Activated T-helper 1 cell treated with anti-CD3 and anti-CD28 coated beads, Interleukin-12 subunit alpha, Interleukin-12 subunit beta, Interleukin-2, Interleukin-4 antibody, amounts not matched to agents 30 ng/mL and 10 ng/mL and 1 ng/mL, durations not matched to agents 14 hours and 24 hours and 36 hours (primary cell): ENCODE data around the gene CSTF2. TPM values are rescaled to one million over a fixed set of nuclear protein-coding genes. Genes with fewer than 3 reads are reported as not detected.

Source experiments
- DNase-seq: peaks from one replicate; pipeline ENCODE4 v3.0.0; 2021; ENCODE audit warnings: low spot score
- H3K27ac Mint-ChIP-seq: one replicate; pipeline ENCODE4 v1.8.0; 2021; ENCODE audit warnings: mild to moderate bottlenecking, mixed read lengths
- H3K27me3 Mint-ChIP-seq: one replicate; pipeline ENCODE4 v1.8.0; 2022; ENCODE audit warnings: mild to moderate bottlenecking, moderate library complexity, mixed read lengths; ENCODE audit not compliant: insufficient read depth
- H3K36me3 Mint-ChIP-seq: one replicate; pipeline ENCODE4 v1.8.0; 2021; ENCODE audit warnings: low read depth, mixed read lengths
- H3K4me1 Mint-ChIP-seq: one replicate; pipeline ENCODE4 v1.8.0; 2021; ENCODE audit warnings: low read depth, mixed read lengths
- H3K4me3 Mint-ChIP-seq: one replicate; pipeline ENCODE4 v1.8.0; 2021; ENCODE audit warnings: mild to moderate bottlenecking, moderate library complexity, mixed read lengths
- H3K9me3 Mint-ChIP-seq: one replicate; pipeline ENCODE4 v1.8.0; 2021; ENCODE audit warnings: mixed read lengths
- intact Hi-C: fragments of 100-400 bp; cut with micrococcal nuclease; formaldehyde crosslinking; loops from one replicate; pipeline ENCODE4 v1.15.1; 2024
- total RNA-seq: library from RNA; stranded (reverse); gene quantifications from 2 replicates; pipeline ENCODE4 v1.2.3, GENCODE V29; 2022

Gene CSTF2
- total RNA-seq, 1 donor from 2014 or later, result 72.1 TPM

DNA sequence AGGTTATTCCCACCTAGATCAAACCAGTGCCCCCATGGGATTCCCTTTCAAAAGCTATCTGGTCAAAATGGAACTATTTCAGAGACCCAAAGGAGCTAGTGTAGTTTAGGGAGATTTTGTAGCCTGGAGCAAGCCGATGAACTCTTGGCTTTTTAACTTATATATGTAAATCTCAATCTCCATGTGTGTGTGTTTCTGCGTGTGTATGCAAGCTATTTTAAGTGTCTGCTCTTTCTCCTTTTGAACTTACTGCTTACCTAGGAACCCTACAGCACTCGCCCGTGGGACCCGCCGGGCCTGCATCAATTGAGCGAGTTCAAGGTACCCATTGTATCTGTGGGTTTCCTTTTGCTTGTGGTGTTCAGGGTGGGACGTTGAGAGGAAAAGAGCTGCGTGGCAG is 10.4 kb downstream of the CSTF2 start:
- Mint-ChIP-seq H3K27ac (peak overlapping the region; percentile 94), H3K4me1 (peaks cover 38% of the 10 kb centered on the region), H3K36me3 (peaks cover 63% of the 10 kb centered on the region), H3K4me3 (peak overlapping the region; percentile 77), H3K9me3 (no peaks in the 10 kb centered on the region), H3K27me3 (no peaks in the 10 kb centered on the region)
- intact Hi-C loops, result loop anchor here (1.0 kb wide), 1 partner anchor 101 kb away; no protein-coding TSS in a partner anchor
- DNase-seq, result no peak

DNA sequence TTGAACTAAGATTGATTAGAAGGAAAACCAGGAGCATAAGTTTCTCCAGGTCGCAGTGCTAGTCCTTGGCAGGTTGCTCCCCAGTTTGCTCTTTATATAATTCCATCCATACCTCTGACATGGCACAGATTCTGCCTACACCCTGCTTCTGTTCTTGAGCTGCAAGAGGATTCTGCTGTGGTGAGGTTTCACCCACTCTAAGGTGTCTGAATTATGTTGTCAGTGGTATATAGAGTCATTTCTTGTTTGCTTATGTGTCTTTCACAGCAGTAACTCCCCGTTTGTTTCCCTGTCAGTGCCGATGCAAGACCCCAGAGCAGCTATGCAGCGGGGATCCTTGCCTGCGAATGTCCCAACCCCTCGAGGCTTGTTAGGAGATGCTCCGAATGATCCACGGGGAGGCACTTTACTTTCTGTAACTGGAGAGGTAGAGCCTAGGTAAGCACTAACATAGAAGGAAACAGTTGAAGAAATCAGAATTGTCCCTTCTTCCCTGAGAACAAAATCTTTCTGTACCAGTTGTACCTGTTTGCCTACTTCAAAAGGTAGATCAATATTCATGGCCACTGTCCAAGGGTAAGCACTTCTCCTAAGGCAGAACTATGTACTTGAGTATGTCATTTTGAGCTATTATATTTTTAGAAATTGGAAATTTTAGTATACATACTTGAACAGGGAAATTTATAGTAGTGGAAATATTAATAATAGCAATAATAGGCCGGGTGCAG is 11.2 kb downstream of the CSTF2 start:
- DNase-seq, result no peak
- Mint-ChIP-seq H3K4me3 (peak overlapping the region; percentile 77), H3K36me3 (peaks cover 63% of the 10 kb centered on the region), H3K27ac (peak overlapping the region; percentile 94), H3K4me1 (peaks cover 38% of the 10 kb centered on the region), H3K9me3 (no peaks in the 10 kb centered on the region), H3K27me3 (no peaks in the 10 kb centered on the region)
- intact Hi-C loops, result no loop called here

DNA sequence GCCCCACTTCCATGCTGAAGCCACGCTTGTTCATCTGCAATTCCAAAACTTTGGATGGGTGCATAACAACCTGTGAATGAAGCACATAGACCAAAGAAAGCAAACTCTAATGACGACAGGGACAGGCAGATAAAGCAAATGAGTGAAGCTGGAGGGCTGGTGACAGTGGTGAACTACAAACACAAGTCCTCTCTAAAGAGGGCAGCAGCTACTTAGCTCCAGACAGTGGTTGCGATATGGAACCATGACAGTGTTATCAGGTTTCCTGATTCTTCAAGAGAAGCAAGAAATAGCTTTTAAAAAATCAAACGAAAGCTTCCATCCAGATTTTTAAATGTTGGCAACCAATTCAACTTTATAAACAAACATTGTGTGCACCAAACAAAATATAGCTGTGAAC is 30.1 kb downstream of the CSTF2 start:
- no peaks in the 10 kb centered on the region for H3K27me3 Mint-ChIP-seq
- intact Hi-C loops, result no loop called here
- DNase-seq, result no peak
- H3K4me1 Mint-ChIP-seq, result no peaks in the 10 kb centered on the region
- H3K4me3 Mint-ChIP-seq, result no peak overlapping the region
- H3K9me3 Mint-ChIP-seq, result no peaks in the 10 kb centered on the region
- H3K36me3 Mint-ChIP-seq, result no peaks in the 10 kb centered on the region
- no peak overlapping the region for H3K27ac Mint-ChIP-seq

DNA sequence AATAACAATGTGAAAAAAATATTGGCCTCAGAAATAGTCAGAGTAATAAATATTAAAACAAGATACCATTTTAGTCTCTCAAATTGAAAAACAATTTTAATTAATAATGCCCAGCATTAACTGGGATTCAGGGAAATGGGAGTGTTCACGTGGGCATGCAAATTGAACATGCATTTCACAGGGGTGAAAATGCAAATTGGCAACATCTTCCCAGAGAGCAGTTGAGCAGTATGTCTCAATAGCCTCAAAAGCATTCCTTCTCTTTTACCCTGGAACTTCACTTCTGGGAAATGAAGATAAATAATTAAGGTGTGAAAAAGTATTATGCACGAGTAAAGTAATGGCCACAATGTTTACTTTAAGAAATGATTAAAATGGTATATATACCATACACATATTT is 32.6 kb downstream of the CSTF2 start:
- intact Hi-C loops, result no loop called here
- peaks cover 1% of the 10 kb centered on the region for H3K27me3 Mint-ChIP-seq
- no peak overlapping the region for H3K4me3 Mint-ChIP-seq
- DNase-seq, result no peak
- no peak overlapping the region for H3K27ac Mint-ChIP-seq
- no peaks in the 10 kb centered on the region for H3K9me3 Mint-ChIP-seq
- no peaks in the 10 kb centered on the region for H3K36me3 Mint-ChIP-seq
- H3K4me1 Mint-ChIP-seq, result no peaks in the 10 kb centered on the region

DNA sequence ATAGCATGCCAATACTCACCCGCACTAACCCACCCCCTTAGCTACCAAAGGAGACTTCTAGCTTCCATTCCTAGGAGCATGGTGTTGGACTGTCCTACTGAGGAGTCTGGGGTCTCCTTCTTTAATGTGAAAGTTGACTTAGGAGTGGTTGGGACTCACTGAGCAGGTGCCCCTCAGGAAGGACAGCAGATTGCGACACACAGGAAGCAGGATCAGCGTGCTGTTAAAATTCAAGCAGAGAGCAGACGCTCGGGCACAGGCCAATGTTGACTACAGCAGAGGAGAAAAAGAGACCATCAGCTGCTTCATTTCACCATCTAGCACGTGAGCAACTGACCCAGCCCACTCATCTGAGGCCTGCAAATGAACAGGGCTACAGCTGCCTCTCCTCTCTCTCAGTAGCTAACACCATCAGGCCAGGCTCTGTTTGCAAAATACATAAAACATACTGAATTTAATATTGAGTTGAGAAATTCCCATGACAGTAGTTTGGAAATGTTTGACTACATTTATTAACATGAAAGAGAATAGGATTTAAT is 43.2 kb downstream of the CSTF2 start:
- Mint-ChIP-seq H3K9me3 (no peaks in the 10 kb centered on the region), H3K27ac (no peak overlapping the region), H3K27me3 (peaks cover 6% of the 10 kb centered on the region), H3K4me3 (no peak overlapping the region), H3K36me3 (no peaks in the 10 kb centered on the region), H3K4me1 (no peaks in the 10 kb centered on the region)
- no peak for DNase-seq
- intact Hi-C loops, result no loop called here

DNA sequence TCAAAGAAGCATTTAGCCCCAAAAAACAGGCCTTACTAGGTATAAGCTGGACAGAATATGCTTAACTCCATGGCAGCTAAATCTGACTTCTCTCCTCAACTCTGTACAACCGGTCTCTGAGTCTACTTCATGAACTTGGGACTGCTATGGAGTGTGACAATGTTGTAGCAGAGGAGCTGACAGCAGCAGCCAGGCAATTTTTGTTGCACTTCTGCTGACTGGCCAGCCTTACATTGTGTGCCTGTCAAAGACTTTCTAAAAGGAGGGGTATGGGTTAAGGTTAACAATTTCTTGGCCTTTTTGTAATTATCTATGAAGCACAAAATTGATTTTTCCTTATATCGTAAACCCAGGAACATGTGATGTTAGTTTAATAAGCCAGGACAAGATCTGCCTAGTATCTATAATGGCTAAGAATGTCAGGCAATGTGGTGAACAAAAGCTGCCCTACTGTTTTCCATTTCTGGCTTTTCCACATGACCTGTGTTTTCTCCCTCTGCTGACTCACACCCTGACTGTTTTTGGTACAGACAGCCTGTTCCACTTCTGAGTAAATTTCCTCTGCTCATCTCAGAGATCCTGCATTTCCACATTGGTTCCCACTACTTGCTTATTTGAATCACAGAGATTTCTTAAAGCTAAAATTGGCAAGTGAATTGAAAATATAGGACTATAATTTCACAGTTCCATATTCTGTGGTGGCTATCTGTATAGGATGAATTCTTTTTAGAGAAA is 44.6 kb downstream of the CSTF2 start:
- Mint-ChIP-seq H3K36me3 (no peaks in the 10 kb centered on the region), H3K4me1 (no peaks in the 10 kb centered on the region), H3K27me3 (peaks cover 3% of the 10 kb centered on the region), H3K9me3 (no peaks in the 10 kb centered on the region), H3K27ac (no peak overlapping the region), H3K4me3 (no peak overlapping the region)
- no peak for DNase-seq
- intact Hi-C loops, result no loop called here

DNA sequence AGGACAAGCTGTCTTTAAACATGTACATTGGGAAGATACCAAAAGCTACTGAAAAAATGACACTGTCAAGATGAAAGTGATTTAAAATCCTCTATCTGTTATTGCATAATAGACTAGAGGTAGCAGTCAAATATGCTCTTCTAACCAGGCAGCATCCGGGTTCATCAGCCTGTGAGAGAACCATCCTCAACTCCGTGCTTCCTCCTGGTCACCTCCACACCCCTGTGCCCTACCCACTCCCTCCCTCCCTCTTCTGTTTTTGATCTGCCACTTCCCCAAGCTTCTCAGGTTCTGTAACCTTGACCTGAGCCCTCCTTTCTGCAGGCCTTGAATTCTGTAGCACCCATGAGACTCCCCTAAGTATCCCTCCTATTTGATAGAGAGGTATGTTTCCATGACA is 48.1 kb downstream of the CSTF2 start:
- Mint-ChIP-seq H3K4me3 (no peak overlapping the region), H3K4me1 (no peaks in the 10 kb centered on the region), H3K9me3 (no peaks in the 10 kb centered on the region), H3K27ac (no peak overlapping the region), H3K27me3 (peaks cover 3% of the 10 kb centered on the region), H3K36me3 (no peaks in the 10 kb centered on the region)
- DNase-seq, result no peak
- intact Hi-C loops, result no loop called here

DNA sequence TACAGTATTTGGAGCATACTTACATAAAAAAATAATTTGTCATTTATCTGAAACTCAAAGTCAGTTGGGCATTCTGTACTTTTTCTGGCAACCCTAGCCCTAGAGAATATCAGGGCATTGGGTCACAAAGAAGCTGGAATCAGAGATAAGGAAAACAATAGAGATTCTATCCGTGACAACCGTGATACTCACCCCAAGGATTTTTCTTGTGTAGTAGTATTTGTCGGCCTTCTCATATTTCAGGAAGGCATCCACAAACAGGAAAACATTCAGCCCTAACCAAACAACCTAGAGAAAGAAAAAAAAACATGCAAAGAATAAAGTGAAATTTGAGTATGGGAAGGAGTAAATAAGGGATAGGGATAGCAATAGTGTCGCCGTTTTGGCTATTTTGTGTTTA is 50.3 kb downstream of the CSTF2 start:
- intact Hi-C loops, result no loop called here
- no peak for DNase-seq
- no peaks in the 10 kb centered on the region for H3K36me3 Mint-ChIP-seq
- H3K9me3 Mint-ChIP-seq, result no peaks in the 10 kb centered on the region
- H3K4me1 Mint-ChIP-seq, result peaks cover 4% of the 10 kb centered on the region
- no peak overlapping the region for H3K27ac Mint-ChIP-seq
- no peak overlapping the region for H3K4me3 Mint-ChIP-seq
- peaks cover 5% of the 10 kb centered on the region for H3K27me3 Mint-ChIP-seq

DNA sequence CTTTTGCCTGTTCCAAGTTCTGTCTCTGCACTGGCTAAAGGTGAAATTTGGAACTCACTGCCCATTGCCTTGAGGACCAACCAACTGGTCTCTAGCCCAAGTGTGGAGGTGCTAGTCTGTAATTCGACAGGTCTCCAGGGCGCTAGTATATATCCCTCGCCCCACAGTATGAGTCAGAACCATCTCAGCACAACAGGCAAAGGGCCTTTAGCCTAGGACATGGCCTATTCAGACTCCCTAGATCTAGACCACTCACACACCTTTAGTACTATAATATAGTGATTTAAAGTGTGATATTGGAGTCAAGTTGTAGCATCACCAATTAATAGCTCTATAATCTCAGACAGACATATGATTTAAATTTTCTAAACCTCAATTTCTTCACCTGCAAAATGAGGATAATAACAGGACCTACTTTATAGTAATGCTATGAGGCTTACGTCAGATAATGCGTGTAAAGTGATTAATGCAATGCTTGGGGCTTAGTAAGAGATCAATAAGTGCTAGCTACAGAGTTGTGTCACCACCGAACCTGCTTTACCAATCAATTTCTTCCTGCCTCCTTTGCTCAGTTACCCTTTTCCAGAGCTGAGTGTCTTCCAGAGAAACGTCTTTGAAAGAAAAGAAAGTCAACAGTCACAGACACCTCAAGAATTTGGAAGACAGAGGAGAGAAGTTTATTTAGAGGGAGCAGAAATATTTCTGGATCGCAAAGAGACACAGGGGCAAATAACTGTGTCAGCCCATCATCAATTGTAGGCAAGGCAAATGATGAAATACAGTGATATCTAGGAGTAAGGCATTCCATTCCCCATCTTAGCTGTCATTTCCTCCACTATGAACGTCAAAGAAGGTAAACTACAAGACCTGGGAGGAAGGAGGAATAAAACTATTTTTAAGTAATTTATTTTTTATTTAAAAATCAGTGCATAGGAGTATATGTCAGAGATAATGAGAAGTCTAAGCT is 51.7 kb downstream of the CSTF2 start:
- Mint-ChIP-seq H3K27me3 (peaks cover 5% of the 10 kb centered on the region), H3K4me3 (no peak overlapping the region), H3K9me3 (no peaks in the 10 kb centered on the region), H3K36me3 (no peaks in the 10 kb centered on the region), H3K4me1 (peaks cover 4% of the 10 kb centered on the region), H3K27ac (no peak overlapping the region)
- no peak for DNase-seq
- intact Hi-C loops, result no loop called here

DNA sequence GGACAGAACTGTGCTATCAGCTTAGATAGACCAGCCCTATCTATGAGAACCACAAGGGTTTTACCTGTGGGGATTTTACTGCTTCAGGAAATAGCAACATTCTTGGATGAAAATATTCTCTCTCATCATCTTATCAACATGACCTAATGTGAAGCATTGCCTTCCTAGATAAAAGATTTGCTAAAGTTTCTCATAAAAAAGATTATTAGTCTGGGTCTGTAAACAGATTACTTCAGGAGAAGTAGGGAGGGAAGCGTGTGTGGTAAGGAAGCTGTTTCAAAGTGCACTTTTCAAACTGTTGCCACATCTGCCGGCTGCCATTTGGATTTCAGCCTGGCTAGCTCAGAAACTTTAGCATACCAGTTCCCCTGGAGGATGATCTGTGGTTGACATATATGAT is 54.1 kb downstream of the CSTF2 start, which contains the start of gene NOX1:
TSS of gene NOX1 (minus strand) at position 35 of the 400 bp plus-strand sequence. CDS start 220 bp downstream, outside the sequence.
- Mint-ChIP-seq H3K36me3 (no peaks in the 10 kb centered on the region), H3K9me3 (no peaks in the 10 kb centered on the region)

DNA sequence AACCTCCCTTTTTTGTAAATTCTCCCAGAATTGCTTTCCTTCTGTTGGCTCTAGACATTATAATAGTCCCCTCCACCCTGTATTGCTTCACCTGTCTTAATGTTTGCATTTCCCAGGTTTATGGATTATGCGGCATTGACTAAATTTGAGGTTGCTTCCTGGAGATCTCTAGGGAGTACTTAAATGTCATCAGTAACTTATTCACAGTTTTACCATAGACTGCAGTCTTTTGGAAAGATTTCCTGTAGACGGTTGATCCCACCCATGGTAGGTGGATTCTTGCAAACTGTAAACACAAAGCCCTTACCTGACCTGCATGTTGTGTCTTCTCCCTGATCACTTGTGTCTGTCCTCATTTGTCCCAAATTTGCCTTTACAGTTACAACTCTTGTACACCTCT is 60.2 kb downstream of the CSTF2 start:
- no peaks in the 10 kb centered on the region for H3K36me3 Mint-ChIP-seq
- DNase-seq, result no peak
- H3K4me3 Mint-ChIP-seq, result no peak overlapping the region
- H3K27me3 Mint-ChIP-seq, result peaks cover 3% of the 10 kb centered on the region
- no peaks in the 10 kb centered on the region for H3K9me3 Mint-ChIP-seq
- intact Hi-C loops, result no loop called here
- no peak overlapping the region for H3K27ac Mint-ChIP-seq
- H3K4me1 Mint-ChIP-seq, result no peaks in the 10 kb centered on the region

More for the DNA sequence above, 54.1 kb downstream of the CSTF2 start, which contains the start of gene NOX1:
- DNase-seq, result no peak
- no peak within 1 kb of the TSS for H3K4me3 Mint-ChIP-seq
- H3K4me1 Mint-ChIP-seq, result peaks cover 4% of the 10 kb centered on the region
- H3K27me3 Mint-ChIP-seq, result peaks cover 6% of the 10 kb centered on the region
- no peak within 1 kb of the TSS for H3K27ac Mint-ChIP-seq
- intact Hi-C loops, result no loop called here

DNA sequence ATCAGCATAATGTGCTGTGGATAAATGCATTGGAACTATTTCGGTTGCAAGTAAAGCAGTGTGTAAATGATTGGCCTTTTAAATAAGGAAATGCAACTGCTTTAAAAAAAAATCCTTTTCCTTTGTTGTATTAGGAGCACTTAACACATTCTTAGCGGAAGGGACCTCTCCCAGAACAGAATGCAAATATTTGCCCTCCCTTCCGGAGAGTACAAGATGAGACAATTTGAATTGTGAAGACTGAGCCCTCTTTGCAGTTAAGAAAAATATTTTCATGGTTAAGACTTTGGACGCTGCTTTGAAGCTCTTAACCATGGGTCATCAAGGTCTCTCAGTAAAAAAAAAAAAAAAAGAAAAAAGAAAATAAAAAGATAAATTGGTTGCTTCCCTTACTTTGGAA is 63.5 kb downstream of the CSTF2 start:
- no peaks in the 10 kb centered on the region for H3K36me3 Mint-ChIP-seq
- intact Hi-C loops, result no loop called here
- no peak overlapping the region for H3K4me3 Mint-ChIP-seq
- no peaks in the 10 kb centered on the region for H3K4me1 Mint-ChIP-seq
- H3K27me3 Mint-ChIP-seq, result no peaks in the 10 kb centered on the region
- no peak overlapping the region for H3K27ac Mint-ChIP-seq
- DNase-seq, result no peak
- H3K9me3 Mint-ChIP-seq, result no peaks in the 10 kb centered on the region
